HCT116 (cell line): Measurements from ENCODE around the gene DNAJC7. TPM values are rescaled to one million over a fixed set of nuclear protein-coding genes. Genes with fewer than 3 reads are reported as not detected.

Experiments used
- CBX3 ChIP-seq: IDR thresholded peaks from 2 replicates; pipeline ENCODE4 v1.6.1; 2012; ENCODE audit warnings: low read depth
- REST ChIP-seq: IDR thresholded peaks from 2 replicates; pipeline ENCODE4 v1.6.1; 2012; ENCODE audit warnings: low read depth
- SP1 ChIP-seq: IDR thresholded peaks from 2 replicates; pipeline ENCODE4 v1.6.1; 2012; ENCODE audit warnings: low read depth
- YY1 ChIP-seq: IDR thresholded peaks from 2 replicates; pipeline ENCODE4 v1.6.1; 2011; ENCODE audit warnings: low read length, low read depth, moderate library complexity, mild to moderate bottlenecking; ENCODE audit not compliant: insufficient replicate concordance; ENCODE audit errors: extremely low read depth
- ZBTB33 ChIP-seq: IDR thresholded peaks from 2 replicates; pipeline ENCODE4 v1.6.1; 2011; ENCODE audit warnings: mild to moderate bottlenecking, low read length, moderate library complexity; ENCODE audit not compliant: insufficient replicate concordance; ENCODE audit errors: extremely low read depth
- total RNA-seq: library from RNA; stranded (reverse); gene quantifications from one replicate; pipeline ENCODE4 v1.2.1, GENCODE V29; 2021; ENCODE audit not compliant: unreplicated experiment

Gene DNAJC7
- total RNA-seq, 1 experiment from 2014 or later, result 113 TPM

GRCh38 chr17:42040818-42041217 lies 23.6 kb upstream of the DNAJC7 start (continued):
- TF ChIP-seq REST, result no peak
- TF ChIP-seq ZBTB33, result no peak
- TF ChIP-seq SP1, result no peak
- no peak for TF ChIP-seq CBX3
- TF ChIP-seq YY1, result no peak
- TF ChIP-seq, all 23 proteins: peak for 0
